SK-N-SH (cell line): ENCODE data around the gene CCR9. TPM values are rescaled to one million over a fixed set of nuclear protein-coding genes. Genes with fewer than 3 reads are reported as not detected.

ENCODE experiments used
- CTCF ChIA-PET: fragments of 300-600, 350-600 bp; formaldehyde crosslinking; extraction: SDS; loops from one replicate; lab custom pipeline; 2021; lab: Yijun Ruan, JAX
- POLR2A ChIA-PET: fragments of 350-600 bp; sonication (Branson Sonifier 250); formaldehyde crosslinking; extraction: SDS; loops from one replicate; lab custom pipeline; 2020; ENCODE audit warnings: antibody characterized with exemption, inconsistent platforms; lab: Yijun Ruan, JAX
- DNase-seq: peaks from one replicate; pipeline ENCODE4 v3.0.0; 2012
- H2AFZ ChIP-seq: fragments of 200-600 bp; sonication (generic); 2 replicates; pipeline ENCODE4 v1.8.1; 2016; ENCODE audit warnings: antibody characterized with exemption, mild to moderate bottlenecking, low read depth
- H3F3A ChIP-seq: fragments of 200-600 bp; sonication (generic); replicated peaks from 2 replicates; pipeline ENCODE3; 2016; ENCODE audit warnings: antibody characterized with exemption, mild to moderate bottlenecking; ENCODE audit not compliant: insufficient read depth
- H3K27ac ChIP-seq, 2 experiments: fragments of 200-500 bp in 1 of 2; fragments of 200-600 bp in 1 of 2; sonication (Bioruptor generic) in 1 of 2; sonication (generic), shearing (Covaris generic) in 1 of 2; 2 replicates each; pipeline versions ENCODE4 v1.5.1 to v1.6.1; 2014 to 2016; ENCODE audit warnings: low read depth in 2 of 2, inconsistent platforms in 1 of 2, low read length in 1 of 2, mild to moderate bottlenecking in 1 of 2, mixed read lengths in 1 of 2
- H3K27me3 ChIP-seq: fragments of 200-600 bp; sonication (generic), shearing (Covaris generic); 2 replicates; pipeline ENCODE4 v1.6.1; 2016; ENCODE audit warnings: mixed run types; ENCODE audit not compliant: insufficient read depth
- H3K36me3 ChIP-seq, 2 experiments: fragments of 200-500 bp in 1 of 2; fragments of 200-600 bp in 1 of 2; sonication (Bioruptor generic) in 1 of 2; sonication (generic) in 1 of 2; replicated peaks in 1 of 2; 2 replicates each; pipeline versions ENCODE3 to v1.5.1; 2014 to 2016; ENCODE audit warnings: low read length in 1 of 2, mild to moderate bottlenecking in 1 of 2; ENCODE audit not compliant: insufficient read depth in 2 of 2, control insufficient read depth in 1 of 2
- H3K4me1 ChIP-seq, 2 experiments: fragments of 200-500 bp in 1 of 2; fragments of 200-600 bp in 1 of 2; sonication (Bioruptor generic) in 1 of 2; sonication (generic), shearing (Covaris generic) in 1 of 2; 2 replicates each; pipeline versions ENCODE4 v1.5.1 to v1.6.1; 2014 to 2016; ENCODE audit warnings: low read depth in 1 of 2, low read length in 1 of 2, mixed run types in 1 of 2; ENCODE audit not compliant: insufficient read depth in 2 of 2, control insufficient read depth in 1 of 2
- H3K4me2 ChIP-seq: fragments of 200-600 bp; sonication (generic), shearing (Covaris generic); 2 replicates; pipeline ENCODE4 v1.6.1; 2017; ENCODE audit warnings: mixed run types
- H3K4me3 ChIP-seq, 2 experiments: fragments of 200-500 bp in 1 of 2; fragments of 200-600 bp in 1 of 2; sonication (Bioruptor generic) in 1 of 2; sonication (generic), shearing (Covaris generic) in 1 of 2; 2 replicates each; pipeline versions ENCODE4 v1.5.1 to v1.8.1; 2014 to 2016; ENCODE audit warnings: low read depth in 2 of 2, inconsistent platforms in 1 of 2, low read length in 1 of 2, mild to moderate bottlenecking in 1 of 2, mixed read lengths in 1 of 2, moderate library complexity in 1 of 2
- H3K79me2 ChIP-seq: fragments of 200-600 bp; sonication (generic); 2 replicates; pipeline ENCODE4 v1.8.1; 2017; ENCODE audit warnings: mild to moderate bottlenecking; ENCODE audit not compliant: insufficient read depth
- H3K9ac ChIP-seq: fragments of 200-600 bp; sonication (generic); 2 replicates; pipeline ENCODE4 v1.6.1; 2017; ENCODE audit warnings: mixed run types
- H3K9me2 ChIP-seq: fragments of 200-600 bp; sonication (generic); 2 replicates; pipeline ENCODE4 v1.6.1; 2017; ENCODE audit warnings: mixed run types
- H3K9me3 ChIP-seq: fragments of 200-600 bp; sonication (generic); 2 replicates; pipeline ENCODE4 v1.6.1; 2017; ENCODE audit warnings: mixed run types, mild to moderate bottlenecking, moderate library complexity
- H4K20me1 ChIP-seq: fragments of 200-600 bp; sonication (generic); 2 replicates; pipeline ENCODE4 v1.6.1; 2017; ENCODE audit warnings: mild to moderate bottlenecking, mixed run types; ENCODE audit not compliant: insufficient read depth
- CHD2 ChIP-seq: fragments of 150-350 bp; IDR thresholded peaks from 2 replicates; pipeline ENCODE4 v1.6.1; 2018; ENCODE audit warnings: low read length; ENCODE audit not compliant: partially characterized antibody
- CTCF ChIP-seq: fragments of 200-600 bp; sonication (generic); IDR thresholded peaks from 2 replicates; pipeline ENCODE4 v1.6.1; 2017; ENCODE audit warnings: antibody characterized with exemption, mild to moderate bottlenecking, moderate library complexity
- EZH2phosphoT487 ChIP-seq: fragments of 200-600 bp; sonication (generic); IDR thresholded peaks from 2 replicates; pipeline ENCODE4 v1.6.1; 2017; ENCODE audit warnings: low read depth, mixed run types, mild to moderate bottlenecking, antibody characterized with exemption, moderate library complexity, borderline replicate concordance
- FOSL2 ChIP-seq: IDR thresholded peaks from 2 replicates; pipeline ENCODE4 v1.4.0; 2012; ENCODE audit warnings: low read depth, mild to moderate bottlenecking, moderate library complexity, borderline replicate concordance
- FOXJ3 ChIP-seq: sonication (generic); formaldehyde crosslinking; IDR thresholded peaks from 2 replicates; pipeline ENCODE4 v1.5.1; 2020; ENCODE audit warnings: mild to moderate bottlenecking, missing genetic modification reagents
- FOXM1 ChIP-seq: IDR thresholded peaks from 2 replicates; pipeline ENCODE4 v1.4.0; 2012; ENCODE audit warnings: low read depth, mild to moderate bottlenecking
- JUND ChIP-seq: IDR thresholded peaks from 2 replicates; pipeline ENCODE4 v1.4.0; 2012
- MEF2A ChIP-seq: IDR thresholded peaks from 2 replicates; pipeline ENCODE4 v1.4.0; 2012; ENCODE audit warnings: low read depth, borderline replicate concordance
- NFIC ChIP-seq: IDR thresholded peaks from 2 replicates; pipeline ENCODE4 v1.4.0; 2012; ENCODE audit warnings: borderline replicate concordance
- NRF1 ChIP-seq: IDR thresholded peaks from 2 replicates; pipeline ENCODE4 v1.6.1; 2012; ENCODE audit warnings: low read depth, mild to moderate bottlenecking, low read length
- RAD21 ChIP-seq: IDR thresholded peaks from 2 replicates; pipeline ENCODE4 v1.6.1; 2012; ENCODE audit warnings: mild to moderate bottlenecking, low read length
- RFX5 ChIP-seq: IDR thresholded peaks from 2 replicates; pipeline ENCODE4 v1.6.1; 2012; ENCODE audit warnings: mild to moderate bottlenecking, improper control_type of control experiment, low read length
- RXRA ChIP-seq: IDR thresholded peaks from 2 replicates; pipeline ENCODE4 v1.4.0; 2012; ENCODE audit warnings: low read depth, mild to moderate bottlenecking, borderline replicate concordance
- SMC3 ChIP-seq: IDR thresholded peaks from 2 replicates; pipeline ENCODE4 v1.6.1; 2012; ENCODE audit warnings: low read depth, low read length, improper control_type of control experiment
- TAF1 ChIP-seq: IDR thresholded peaks from 2 replicates; pipeline ENCODE4 v1.6.1; 2012; ENCODE audit warnings: low read depth, mild to moderate bottlenecking, low read length, moderate library complexity, borderline replicate concordance
- TEAD4 ChIP-seq: IDR thresholded peaks from 2 replicates; pipeline ENCODE4 v1.4.0; 2012; ENCODE audit warnings: mild to moderate bottlenecking, borderline replicate concordance; ENCODE audit not compliant: insufficient read depth
- USF1 ChIP-seq: IDR thresholded peaks from 2 replicates; pipeline ENCODE4 v1.4.0; 2012; ENCODE audit warnings: low read depth, borderline replicate concordance
- USF2 ChIP-seq: fragments of 150-350 bp; IDR thresholded peaks from 2 replicates; pipeline ENCODE4 v1.6.1; 2017; ENCODE audit warnings: antibody characterized with exemption, low read length, low read depth, borderline replicate concordance
- ZBTB33 ChIP-seq: IDR thresholded peaks from 2 replicates; pipeline ENCODE4 v1.4.0; 2012; ENCODE audit warnings: low read depth, borderline replicate concordance
- WGBS: methylation state at CpG from one replicate; pipeline ENCODE4 v1.1.6; 2017; ENCODE audit warnings: low lambda C conversion rate; 5-methylcytosine and 5-hydroxymethylcytosine counted together
- polyA plus RNA-seq, 3 experiments: library from polyadenylated mRNA; depleted of rRNA; stranded (reverse); fragments of >200 nt; gene quantifications; 2 replicates each; pipeline ENCODE4 v1.2.3, GENCODE V29; 2012

CCR9 gene
- polyA plus RNA-seq, 1 of the 3 experiments (the other 2 are of a cell fraction): not detected

- no peak for TF ChIP-seq CHD2
- TF ChIP-seq CTCF: no peak
- TF ChIP-seq FOXJ3 (CRISPR knock-in tag): no peak
- TF ChIP-seq EZH2phosphoT487: no peak
Measured at GRCh38 chr3:45838466-45838865, 47.9 kb upstream of the CCR9 start (continued).

GRCh38 chr3:45841420-45841756 is 45.0 kb upstream of the CCR9 start:
- H3K79me2 ChIP-seq: 0 out of 2 replicates have a peak, but pooled peaks cover 6% of the 10 kb centered on the region
- no peaks in the 10 kb centered on the region for H4K20me1 ChIP-seq
- peak overlapping the region; percentile 74 for H3K4me2 ChIP-seq
- peaks cover 0 to 10% of the 10 kb centered on the region in 2 experiments; a peak in 2 of 4 replicates for H3K4me1 ChIP-seq
- peaks cover 0 to 7% of the 10 kb centered on the region in 2 experiments for H3K36me3 ChIP-seq
- 5% methylated on average over 15 of the region's 15 CpGs for WGBS
- peak overlapping the region; percentile 89 to 95 for H3K4me3 ChIP-seq
- TF ChIP-seq EZH2phosphoT487 (no peak), FOXM1 (no peak), USF2 (no peak), MEF2A (no peak), SMC3 (no peak), RXRA (no peak), NFIC (no peak), RAD21 (no peak), FOSL2 (no peak), USF1 (no peak), RFX5 (no peak), TAF1 (no peak), NRF1 (no peak), ZBTB33 (no peak), TEAD4 (no peak), JUND (no peak)
- H3K27ac ChIP-seq: peak overlapping the region in 1 of 2 experiments; percentile 66; a peak in 3 of 4 replicates
- H2AFZ ChIP-seq: peak overlapping the region; percentile 80
- H3K9ac ChIP-seq: peak overlapping the region; percentile 82
- no peaks in the 10 kb centered on the region for H3K27me3 ChIP-seq
- POLR2A ChIA-PET: interaction anchor here (1.4 kb wide), 1 partner anchor 34 kb away, joined by 3 read pairs; no protein-coding TSS in a partner anchor
- H3K9me3 ChIP-seq: no peaks in the 10 kb centered on the region
- no peak for DNase-seq
- no peaks in the 10 kb centered on the region for H3K9me2 ChIP-seq
- H3F3A ChIP-seq: no peaks in the 10 kb centered on the region
- CTCF ChIA-PET: interaction anchor here (1.1 to 3.3 kb wide), 3 partner anchors 9 to 88 kb away, joined by 4 to 17 read pairs (median 6); no protein-coding TSS in a partner anchor
